ENCODE data around the gene INPP4B.
"Not testable (repeated sequence)": the region's sequence is repeated elsewhere in the genome, so short reads cannot be mapped to it uniquely, and the experiment has no call there.

The INPP4B gene

GRCh38 chr4:142519342-142519741 is 326.8 kb downstream of the INPP4B start:
- Histone ChIP-seq H4K8ac (ENCODE audit: low read depth, low read length) (no peak overlapping the region), H4K5ac (ENCODE audit: low read length) (no peak overlapping the region), H3K4me2 (ENCODE audit: low read length) (no peak overlapping the region), H3K4ac (ENCODE audit: low read depth, low read length) (no peak overlapping the region), H3K23ac (ENCODE audit: low read length) (no peak overlapping the region), H2BK15ac (replicated peaks; ENCODE audit: low read depth) (no peak overlapping the region), H3K9ac (ENCODE audit: low read length) (no peak overlapping the region), H3K79me1 (ENCODE audit: low read length) (no peaks in the 10 kb centered on the region), H3K79me2 (ENCODE audit: control insufficient read depth, insufficient read depth, low read length) (no peaks in the 10 kb centered on the region), H3K36me3 (ENCODE audit: control insufficient read depth, insufficient read depth, low read length) (no peaks in the 10 kb centered on the region), H2BK120ac (ENCODE audit: low read depth, low read length) (no peak overlapping the region), H3K4me3 (ENCODE audit: low read length) (no peak overlapping the region), H2AK5ac (ENCODE audit: low read length) (no peak overlapping the region), H3K56ac (ENCODE audit: low read length) (no peak overlapping the region), H3K27me3 (ENCODE audit: insufficient read depth, low read length, poor library complexity) (no peaks in the 10 kb centered on the region), H3K27ac (ENCODE audit: low read depth, low read length) (no peak overlapping the region), H3K4me1 (ENCODE audit: control insufficient read depth, low read depth, low read length) (no peaks in the 10 kb centered on the region), H3K18ac (ENCODE audit: low read length) (no peak overlapping the region), H2BK5ac (ENCODE audit: low read length) (no peak overlapping the region)
- no peak for DNase-seq

- Histone ChIP-seq H4K8ac (ENCODE audit: low read depth, low read length) (no peak overlapping the region), H3K79me2 (ENCODE audit: control insufficient read depth, insufficient read depth, low read length) (no peaks in the 10 kb centered on the region), H3K27ac (ENCODE audit: low read depth, low read length) (no peak overlapping the region), H3K4me3 (ENCODE audit: low read length) (no peak overlapping the region), H2BK120ac (ENCODE audit: low read depth, low read length) (no peak overlapping the region), H3K79me1 (ENCODE audit: low read length) (no peaks in the 10 kb centered on the region), H3K56ac (ENCODE audit: low read length) (no peak overlapping the region), H2BK5ac (ENCODE audit: low read length) (no peak overlapping the region), H3K9ac (ENCODE audit: low read length) (no peak overlapping the region), H2BK15ac (replicated peaks; ENCODE audit: low read depth) (no peak overlapping the region), H2AK5ac (ENCODE audit: low read length) (no peak overlapping the region), H3K4me1 (ENCODE audit: control insufficient read depth, low read depth, low read length) (no peaks in the 10 kb centered on the region), H3K36me3 (ENCODE audit: control insufficient read depth, insufficient read depth, low read length) (no peaks in the 10 kb centered on the region), H3K4ac (ENCODE audit: low read depth, low read length) (no peak overlapping the region), H3K23ac (ENCODE audit: low read length) (no peak overlapping the region), H3K18ac (ENCODE audit: low read length) (no peak overlapping the region), H4K5ac (ENCODE audit: low read length) (no peak overlapping the region), H3K27me3 (ENCODE audit: insufficient read depth, low read length, poor library complexity) (no peaks in the 10 kb centered on the region), H3K4me2 (ENCODE audit: low read length) (no peak overlapping the region)
- no peak for DNase-seq
- no CpG with 5 or more reads among the region's 4 CpGs for WGBS (ENCODE audit: extremely low coverage, insufficient coverage, low lambda C conversion rate)
Measured at GRCh38 chr4:142516686-142517526, 329.2 kb downstream of the INPP4B start.

- H3K23ac ChIP-seq (ENCODE audit: low read length) = no peak overlapping the region
- H2BK120ac ChIP-seq (ENCODE audit: low read depth, low read length) = no peak overlapping the region
- no peaks in the 10 kb centered on the region for H3K36me3 ChIP-seq (ENCODE audit: control insufficient read depth, insufficient read depth, low read length)
- no peak overlapping the region for H3K18ac ChIP-seq (ENCODE audit: low read length)
- H3K9ac ChIP-seq (ENCODE audit: low read length) = no peak overlapping the region
- H3K79me1 ChIP-seq (ENCODE audit: low read length) = no peaks in the 10 kb centered on the region
- H3K79me2 ChIP-seq (ENCODE audit: control insufficient read depth, insufficient read depth, low read length) = no peaks in the 10 kb centered on the region
- H2BK15ac ChIP-seq (replicated peaks; ENCODE audit: low read depth) = no peak overlapping the region
- H3K4ac ChIP-seq (ENCODE audit: low read depth, low read length) = no peak overlapping the region
- H3K27me3 ChIP-seq (ENCODE audit: insufficient read depth, low read length, poor library complexity) = no peaks in the 10 kb centered on the region
- H3K4me2 ChIP-seq (ENCODE audit: low read length) = no peak overlapping the region
- no peak overlapping the region for H3K56ac ChIP-seq (ENCODE audit: low read length)
- no peak overlapping the region for H4K5ac ChIP-seq (ENCODE audit: low read length)
- H2BK5ac ChIP-seq (ENCODE audit: low read length) = no peak overlapping the region
- H2AK5ac ChIP-seq (ENCODE audit: low read length) = no peak overlapping the region
- no peak for DNase-seq
- WGBS (ENCODE audit: extremely low coverage, insufficient coverage, low lambda C conversion rate) = 100% methylated on average over 1 of the region's 1 CpG
- no peak overlapping the region for H3K4me3 ChIP-seq (ENCODE audit: low read length)
- no peak overlapping the region for H3K27ac ChIP-seq (ENCODE audit: low read depth, low read length)
- H4K8ac ChIP-seq (ENCODE audit: low read depth, low read length) = no peak overlapping the region
- H3K4me1 ChIP-seq (ENCODE audit: control insufficient read depth, low read depth, low read length) = no peaks in the 10 kb centered on the region
Measured at GRCh38 chr4:142512161-142512560, 333.9 kb downstream of the INPP4B start.

- no CpG with 5 or more reads among the region's 1 CpG for WGBS (ENCODE audit: extremely low coverage, insufficient coverage, low lambda C conversion rate)
- no peak for DNase-seq
- H2BK15ac ChIP-seq (replicated peaks; ENCODE audit: low read depth) = no peak overlapping the region
- H3K79me1 ChIP-seq (ENCODE audit: low read length) = no peaks in the 10 kb centered on the region
- no peak overlapping the region for H2BK5ac ChIP-seq (ENCODE audit: low read length)
- no peaks in the 10 kb centered on the region for H3K79me2 ChIP-seq (ENCODE audit: control insufficient read depth, insufficient read depth, low read length)
- H3K27ac ChIP-seq (ENCODE audit: low read depth, low read length) = no peak overlapping the region
- no peak overlapping the region for H4K8ac ChIP-seq (ENCODE audit: low read depth, low read length)
- H3K4ac ChIP-seq (ENCODE audit: low read depth, low read length) = no peak overlapping the region
- H4K5ac ChIP-seq (ENCODE audit: low read length) = no peak overlapping the region
- H3K9ac ChIP-seq (ENCODE audit: low read length) = no peak overlapping the region
- no peak overlapping the region for H3K23ac ChIP-seq (ENCODE audit: low read length)
- H2BK120ac ChIP-seq (ENCODE audit: low read depth, low read length) = no peak overlapping the region
- H3K56ac ChIP-seq (ENCODE audit: low read length) = no peak overlapping the region
- no peaks in the 10 kb centered on the region for H3K4me1 ChIP-seq (ENCODE audit: control insufficient read depth, low read depth, low read length)
- H3K27me3 ChIP-seq (ENCODE audit: insufficient read depth, low read length, poor library complexity) = no peaks in the 10 kb centered on the region
- H3K4me2 ChIP-seq (ENCODE audit: low read length) = no peak overlapping the region
- no peak overlapping the region for H2AK5ac ChIP-seq (ENCODE audit: low read length)
- H3K18ac ChIP-seq (ENCODE audit: low read length) = no peak overlapping the region
- H3K4me3 ChIP-seq (ENCODE audit: low read length) = no peak overlapping the region
- no peaks in the 10 kb centered on the region for H3K36me3 ChIP-seq (ENCODE audit: control insufficient read depth, insufficient read depth, low read length)
Measured at GRCh38 chr4:142509881-142510280, 336.2 kb downstream of the INPP4B start.

- H3K56ac ChIP-seq (ENCODE audit: low read length); H3K4me3 ChIP-seq (ENCODE audit: low read length); H3K23ac ChIP-seq (ENCODE audit: low read length); H2BK15ac ChIP-seq (replicated peaks; ENCODE audit: low read depth); H4K8ac ChIP-seq (ENCODE audit: low read depth, low read length); H2AK5ac ChIP-seq (ENCODE audit: low read length); H3K9ac ChIP-seq (ENCODE audit: low read length); H2BK5ac ChIP-seq (ENCODE audit: low read length); H3K27me3 ChIP-seq (ENCODE audit: insufficient read depth, low read length, poor library complexity); DNase-seq; H3K36me3 ChIP-seq (ENCODE audit: control insufficient read depth, insufficient read depth, low read length); H3K4ac ChIP-seq (ENCODE audit: low read depth, low read length); H3K27ac ChIP-seq (ENCODE audit: low read depth, low read length); H4K5ac ChIP-seq (ENCODE audit: low read length); H3K18ac ChIP-seq (ENCODE audit: low read length); H3K79me2 ChIP-seq (ENCODE audit: control insufficient read depth, insufficient read depth, low read length); H3K79me1 ChIP-seq (ENCODE audit: low read length); H2BK120ac ChIP-seq (ENCODE audit: low read depth, low read length); H3K4me1 ChIP-seq (ENCODE audit: control insufficient read depth, low read depth, low read length); H3K4me2 ChIP-seq (ENCODE audit: low read length): not testable (repeated sequence)
- no CpG with 5 or more reads among the region's 2 CpGs for WGBS (ENCODE audit: extremely low coverage, insufficient coverage, low lambda C conversion rate)
Measured at GRCh38 chr4:142509381-142509780, 336.7 kb downstream of the INPP4B start.

- no peaks in the 10 kb centered on the region for H3K79me2 ChIP-seq (ENCODE audit: control insufficient read depth, insufficient read depth, low read length)
Measured at GRCh38 chr4:142500966-142501365, 345.1 kb downstream of the INPP4B start.

More at GRCh38 chr4:142500966-142501365, 345.1 kb downstream of the INPP4B start:
- Histone ChIP-seq H3K4me3 (ENCODE audit: low read length) (no peak overlapping the region), H3K4ac (ENCODE audit: low read depth, low read length) (no peak overlapping the region), H3K56ac (ENCODE audit: low read length) (no peak overlapping the region), H2BK5ac (ENCODE audit: low read length) (no peak overlapping the region), H3K27me3 (ENCODE audit: insufficient read depth, low read length, poor library complexity) (no peaks in the 10 kb centered on the region), H3K23ac (ENCODE audit: low read length) (no peak overlapping the region), H3K9ac (ENCODE audit: low read length) (no peak overlapping the region), H4K8ac (ENCODE audit: low read depth, low read length) (no peak overlapping the region), H2AK5ac (ENCODE audit: low read length) (no peak overlapping the region), H3K4me2 (ENCODE audit: low read length) (no peak overlapping the region), H2BK15ac (replicated peaks; ENCODE audit: low read depth) (no peak overlapping the region), H3K36me3 (ENCODE audit: control insufficient read depth, insufficient read depth, low read length) (no peaks in the 10 kb centered on the region), H3K18ac (ENCODE audit: low read length) (no peak overlapping the region), H4K5ac (ENCODE audit: low read length) (no peak overlapping the region), H3K27ac (ENCODE audit: low read depth, low read length) (no peak overlapping the region), H2BK120ac (ENCODE audit: low read depth, low read length) (no peak overlapping the region), H3K4me1 (ENCODE audit: control insufficient read depth, low read depth, low read length) (no peaks in the 10 kb centered on the region), H3K79me1 (ENCODE audit: low read length) (no peaks in the 10 kb centered on the region)
- WGBS (ENCODE audit: extremely low coverage, insufficient coverage, low lambda C conversion rate) = no CpG with 5 or more reads among the region's 3 CpGs
- DNase-seq = peak; percentile 7
